Esophagus squamous epithelium (tissue), 4 donors: ENCODE data around the gene SLC25A27.

Experiments used
- CTCF ChIP-seq, 6 experiments: fragments of 450-650 bp in 4 of 6; fragments of 200-600 bp in 2 of 6; sonication (generic) in 2 of 6; IDR thresholded peaks; one replicate each; pipeline ENCODE4 v1.5.1; 2016 to 2019; ENCODE audit warnings: antibody characterized with exemption in 6 of 6, mild to moderate bottlenecking in 4 of 6, moderate library complexity in 4 of 6
- POLR2A ChIP-seq, 4 donors: fragments of 450-650 bp; IDR thresholded peaks; one replicate each; pipeline ENCODE4 v1.6.1; 2017; ENCODE audit warnings: antibody characterized with exemption in 4 of 4, mild to moderate bottlenecking in 4 of 4, moderate library complexity in 3 of 4

- TF ChIP-seq CTCF (IDR thresholded peaks at IDR 0.05) (no peak), POLR2A (IDR thresholded peaks at IDR 0.05) (no peak)
Observed at GRCh38 chr6:46618726-46619125, 34.0 kb upstream of the SLC25A27 start.
